Esophagus muscularis mucosa (tissue), 3 donors: Measurements from ENCODE around the gene LRFN5.

Experiments used
- POLR2A ChIP-seq: fragments of 450-650 bp; IDR thresholded peaks from one replicate; pipeline ENCODE4 v1.6.1; 2017; ENCODE audit warnings: antibody characterized with exemption, moderate library complexity, mild to moderate bottlenecking, low read depth
- POLR2AphosphoS5 ChIP-seq, 2 donors: sonication (generic); formaldehyde crosslinking; IDR thresholded peaks; one replicate each; pipeline ENCODE4 v1.6.1; 2017; ENCODE audit warnings: antibody characterized with exemption in 2 of 2
- TF ChIP-seq, protein P1 (sequence below), 3 experiments: fragments of 200-600 bp in 2 of 3; fragments of 450-650 bp in 1 of 3; sonication (generic) in 2 of 3; IDR thresholded peaks; one replicate each; pipeline ENCODE4 v1.5.1; 2017 to 2019; ENCODE audit warnings: antibody characterized with exemption in 3 of 3, mild to moderate bottlenecking in 2 of 3, moderate library complexity in 1 of 3

DNA sequence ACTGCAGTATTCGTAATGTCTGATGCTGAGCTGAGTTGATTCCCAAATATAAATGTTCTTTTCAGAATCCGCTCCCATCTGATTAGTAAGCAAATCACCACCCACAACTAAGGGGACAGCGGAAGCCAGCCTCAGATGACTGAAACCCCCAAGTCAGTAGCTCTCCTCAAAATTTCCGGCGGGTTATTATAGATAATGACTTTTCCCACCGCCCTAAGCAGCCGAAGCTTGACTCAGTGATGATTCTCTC, 469 bp upstream of the LRFN5 start:
- TF ChIP-seq, protein P1, sequence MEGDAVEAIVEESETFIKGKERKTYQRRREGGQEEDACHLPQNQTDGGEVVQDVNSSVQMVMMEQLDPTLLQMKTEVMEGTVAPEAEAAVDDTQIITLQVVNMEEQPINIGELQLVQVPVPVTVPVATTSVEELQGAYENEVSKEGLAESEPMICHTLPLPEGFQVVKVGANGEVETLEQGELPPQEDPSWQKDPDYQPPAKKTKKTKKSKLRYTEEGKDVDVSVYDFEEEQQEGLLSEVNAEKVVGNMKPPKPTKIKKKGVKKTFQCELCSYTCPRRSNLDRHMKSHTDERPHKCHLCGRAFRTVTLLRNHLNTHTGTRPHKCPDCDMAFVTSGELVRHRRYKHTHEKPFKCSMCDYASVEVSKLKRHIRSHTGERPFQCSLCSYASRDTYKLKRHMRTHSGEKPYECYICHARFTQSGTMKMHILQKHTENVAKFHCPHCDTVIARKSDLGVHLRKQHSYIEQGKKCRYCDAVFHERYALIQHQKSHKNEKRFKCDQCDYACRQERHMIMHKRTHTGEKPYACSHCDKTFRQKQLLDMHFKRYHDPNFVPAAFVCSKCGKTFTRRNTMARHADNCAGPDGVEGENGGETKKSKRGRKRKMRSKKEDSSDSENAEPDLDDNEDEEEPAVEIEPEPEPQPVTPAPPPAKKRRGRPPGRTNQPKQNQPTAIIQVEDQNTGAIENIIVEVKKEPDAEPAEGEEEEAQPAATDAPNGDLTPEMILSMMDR (IDR thresholded peaks at IDR 0.05) = no peak
- TF ChIP-seq POLR2AphosphoS5 (IDR thresholded peaks at IDR 0.05) (no peak), POLR2A (no peak)
